Fibroblast of lung (primary cell): ENCODE measurements around the gene LRMDA. TPM values are rescaled to one million over a fixed set of nuclear protein-coding genes. Genes with fewer than 3 reads are reported as not detected.

Experiments
- DNase-seq, 2 donors: peaks; one replicate each; pipeline versions ENCODE4 v3.0.0 to v3.0.0-alpha.2; 2010; ENCODE audit warnings: low read depth in 2 of 2
- H2AFZ ChIP-seq: 2 replicates; pipeline ENCODE4 v1.5.1; 2012; ENCODE audit warnings: low read length, control low read depth, inconsistent platforms
- H3K27ac ChIP-seq: 2 replicates; pipeline ENCODE4 v1.5.1; 2011; ENCODE audit warnings: low read length, control low read depth; ENCODE audit not compliant: insufficient read depth
- H3K27me3 ChIP-seq: 2 replicates; pipeline ENCODE4 v1.5.1; 2011; ENCODE audit warnings: mild to moderate bottlenecking, low read length; ENCODE audit not compliant: control insufficient read depth, insufficient read depth
- H3K36me3 ChIP-seq: 2 replicates; pipeline ENCODE4 v1.5.1; 2011; ENCODE audit warnings: low read length; ENCODE audit not compliant: control insufficient read depth, insufficient read depth
- H3K4me1 ChIP-seq: 2 replicates; pipeline ENCODE4 v1.5.1; 2011; ENCODE audit warnings: low read length; ENCODE audit not compliant: control insufficient read depth, insufficient read depth; ENCODE audit errors: extremely low read depth
- H3K4me2 ChIP-seq: 2 replicates; pipeline ENCODE4 v1.5.1; 2011; ENCODE audit warnings: low read length, control low read depth; ENCODE audit not compliant: insufficient read depth; ENCODE audit errors: extremely low read depth
- H3K4me3 ChIP-seq, 4 experiments: fragments of 200-600 bp in 1 of 4; sonication (generic) in 1 of 4; replicated peaks in 1 of 4; 2 replicates each; pipeline ENCODE4 v1.5.1; 2011 to 2016; ENCODE audit warnings: low read length in 4 of 4, low read depth in 3 of 4, mild to moderate bottlenecking in 3 of 4, control low read depth in 2 of 4, inconsistent platforms in 1 of 4, mixed read lengths in 1 of 4; ENCODE audit not compliant: insufficient read depth in 1 of 4; ENCODE audit errors: control extremely low read depth in 1 of 4
- H3K79me2 ChIP-seq: 2 replicates; pipeline ENCODE4 v1.5.1; 2012; ENCODE audit warnings: mild to moderate bottlenecking, low read length, inconsistent platforms; ENCODE audit not compliant: control insufficient read depth, insufficient read depth
- H3K9ac ChIP-seq: 2 replicates; pipeline ENCODE4 v1.5.1; 2011; ENCODE audit warnings: mild to moderate bottlenecking, low read length, control low read depth; ENCODE audit not compliant: insufficient read depth
- H3K9me3 ChIP-seq: 2 replicates; pipeline ENCODE4 v1.5.1; 2012; ENCODE audit warnings: low read depth, low read length; ENCODE audit not compliant: control insufficient read depth, insufficient read depth
- H4K20me1 ChIP-seq: 2 replicates; pipeline ENCODE4 v1.5.1; 2011; ENCODE audit warnings: low read length; ENCODE audit not compliant: control insufficient read depth, insufficient read depth; ENCODE audit errors: extremely low read depth
- CTCF ChIP-seq, 2 donors: IDR thresholded peaks in 1 of 2; conservative IDR thresholded peaks in 1 of 2; 1 replicate in 1 of 2; 2 replicates in 1 of 2; pipeline ENCODE4 v1.5.1; 2011 to 2012; ENCODE audit warnings: low read length in 2 of 2, control low read depth in 1 of 2, inconsistent platforms in 1 of 2, low read depth in 1 of 2, mild to moderate bottlenecking in 1 of 2
- EZH2 ChIP-seq: IDR thresholded peaks from 2 replicates; pipeline ENCODE4 v1.5.1; 2012; ENCODE audit warnings: low read length, control low read depth, mild to moderate bottlenecking; ENCODE audit errors: missing control alignments
- polyA plus RNA-seq, 2 donors: library from polyadenylated mRNA; depleted of rRNA in 1 of 2; stranded (reverse) in 1 of 2; unstranded in 1 of 2; fragments of >200 nt; gene quantifications; 2 replicates each; pipeline ENCODE4 v1.2.1, GENCODE V29; 2011 to 2012; ENCODE audit warnings: missing spikeins in 1 of 2
- total RNA-seq: library from RNA; depleted of rRNA; stranded (reverse); fragments of >200 nt; gene quantifications from 2 replicates; pipeline ENCODE4 v1.2.1, GENCODE V29; 2014

The LRMDA gene
- total and polyA plus RNA-seq, 2 donors (not counting 1 experiment from before 2014, with no cell fraction given), result 1.7 to 2.0 TPM

- no peaks in the 10 kb centered on the region for H3K9me3 ChIP-seq
- no peak overlapping the region for H2AFZ ChIP-seq
- H3K27me3 ChIP-seq, result no peaks in the 10 kb centered on the region
- H3K4me1 ChIP-seq, result no peaks in the 10 kb centered on the region
- H4K20me1 ChIP-seq, result no peaks in the 10 kb centered on the region
- no peaks in the 10 kb centered on the region for H3K36me3 ChIP-seq
- no peaks in the 10 kb centered on the region for H3K79me2 ChIP-seq
- TF ChIP-seq CTCF (conservative IDR thresholded peaks at IDR 0.05 in 1 of 2, IDR thresholded peaks at IDR 0.05 in 1 of 2; ENCODE audit: low read depth in 1 of 2, low read length in 2 of 2), result no peak
- TF ChIP-seq EZH2, result no peak
- H3K27ac ChIP-seq, result no peak overlapping the region
- H3K9ac ChIP-seq, result no peak overlapping the region
- H3K4me2 ChIP-seq, result no peak overlapping the region
- no peak for DNase-seq
- H3K4me3 ChIP-seq, result no peak overlapping the region
Measured at GRCh38 chr10:75716506-75716905, 285.1 kb downstream of the LRMDA start.

GRCh38 chr10:75717126-75717916, 285.9 kb downstream of the LRMDA start:
- no peak overlapping the region for H2AFZ ChIP-seq
- no peaks in the 10 kb centered on the region for H3K4me1 ChIP-seq
- H3K9ac ChIP-seq, result no peak overlapping the region
- peak in 1 of 2 donors; percentile 45 for DNase-seq
- H4K20me1 ChIP-seq, result no peaks in the 10 kb centered on the region
- H3K27ac ChIP-seq, result no peak overlapping the region
- H3K9me3 ChIP-seq, result no peaks in the 10 kb centered on the region
- no peak overlapping the region for H3K4me2 ChIP-seq
- TF ChIP-seq EZH2 (no peak), CTCF (conservative IDR thresholded peaks at IDR 0.05 in 1 of 2, IDR thresholded peaks at IDR 0.05 in 1 of 2; ENCODE audit: low read depth in 1 of 2, low read length in 2 of 2) (peak in 1 of 2 donors; percentile 17)
- H3K36me3 ChIP-seq, result no peaks in the 10 kb centered on the region
- H3K79me2 ChIP-seq, result no peaks in the 10 kb centered on the region
- no peaks in the 10 kb centered on the region for H3K27me3 ChIP-seq
- H3K4me3 ChIP-seq, result no peak overlapping the region

GRCh38 chr10:75718991-75719390, 287.6 kb downstream of the LRMDA start:
- no peak overlapping the region for H3K4me2 ChIP-seq
- peak in 1 of 2 donors; percentile 15 for DNase-seq
- TF ChIP-seq EZH2, result no peak
- no peak for TF ChIP-seq CTCF (conservative IDR thresholded peaks at IDR 0.05 in 1 of 2, IDR thresholded peaks at IDR 0.05 in 1 of 2; ENCODE audit: low read depth in 1 of 2, low read length in 2 of 2)

More at GRCh38 chr10:75718991-75719390, 287.6 kb downstream of the LRMDA start:
- Histone ChIP-seq H3K4me1 (no peaks in the 10 kb centered on the region), H3K27me3 (no peaks in the 10 kb centered on the region), H3K4me3 (no peak overlapping the region), H3K36me3 (no peaks in the 10 kb centered on the region), H3K9me3 (no peaks in the 10 kb centered on the region), H3K79me2 (no peaks in the 10 kb centered on the region), H3K27ac (no peak overlapping the region), H4K20me1 (no peaks in the 10 kb centered on the region), H3K9ac (no peak overlapping the region), H2AFZ (no peak overlapping the region)
